Measurements from ENCODE around the gene ZFP36.

The ZFP36 gene

GRCh38 chr19:39405958-39406655 lies 540 bp upstream of the ZFP36 start:
- DNase-seq: no peak

- DNase-seq: no peak
These were observed 688 bp downstream of the ZFP36 start for GRCh38 chr19:39407410-39407659.

- no peak for DNase-seq
These were observed 1.2 kb downstream of the ZFP36 start for GRCh38 chr19:39407660-39408391.

GRCh38 chr19:39408392-39409207 lies 2.0 kb downstream of the ZFP36 start:
- DNase-seq: peak in 2 of 3 experiments; percentile 30 to 45

- DNase-seq: peak; percentile 85 to 96 (median 92)
These were observed 2.8 kb downstream of the ZFP36 start for GRCh38 chr19:39409208-39410016.

- DNase-seq: peak; percentile 42 to 68 (median 59)
These were observed 3.6 kb downstream of the ZFP36 start for GRCh38 chr19:39410017-39410830.

GRCh38 chr19:39410831-39411080 lies 4.1 kb downstream of the ZFP36 start:
- DNase-seq: no peak

- no peak for DNase-seq
These were observed 4.6 kb downstream of the ZFP36 start for GRCh38 chr19:39411081-39411831.

GRCh38 chr19:39411832-39412099 lies 5.1 kb downstream of the ZFP36 start:
- peak; percentile 90 to 97 (median 96) for DNase-seq

- peak; percentile 96 to 99 (median 99) for DNase-seq
These were observed 5.6 kb downstream of the ZFP36 start, which contains the start of gene PLEKHG2 for GRCh38 chr19:39412100-39412866. PLEKHG2 (plus strand) TSS chr19:39412669; CDS start chr19:39414087, 1,418 bp downstream.

- peak in 1 of 3 experiments; percentile 67 for DNase-seq
These were observed 6.2 kb downstream of the ZFP36 start for GRCh38 chr19:39412867-39413271.

GRCh38 chr19:39413272-39413910 lies 6.7 kb downstream of the ZFP36 start:
- peak in 2 of 3 experiments; percentile 64 to 65 for DNase-seq

- peak in 1 of 3 experiments; percentile 37 for DNase-seq
These were observed 7.4 kb downstream of the ZFP36 start for GRCh38 chr19:39413911-39414608.

- DNase-seq: no peak
These were observed 8.7 kb downstream of the ZFP36 start for GRCh38 chr19:39415111-39416046.

GRCh38 chr19:39416152-39417120 lies 9.8 kb downstream of the ZFP36 start:
- no peak for DNase-seq

- no peak for DNase-seq
These were observed 11.0 kb downstream of the ZFP36 start for GRCh38 chr19:39417463-39418181.
